Smooth muscle cell (in vitro differentiated cells): ENCODE data around the gene DPCD. TPM values are rescaled to one million over a fixed set of nuclear protein-coding genes. Genes with fewer than 3 reads are reported as not detected.

Source experiments
- DNase-seq: peaks from one replicate; lab custom pipeline; 2025; ENCODE audit not compliant: unreplicated experiment; lab: John Stamatoyannopoulos, UW
- H2AFZ ChIP-seq: fragments of 200-600 bp; sonication (generic); 2 replicates; pipeline ENCODE4 v1.6.0; 2016; ENCODE audit warnings: antibody characterized with exemption, low read depth, mild to moderate bottlenecking
- H3F3A ChIP-seq: fragments of 200-600 bp; sonication (generic); 2 replicates; pipeline ENCODE4 v1.6.0; 2017; ENCODE audit warnings: antibody characterized with exemption, low read depth
- H3K27ac ChIP-seq: fragments of 200-600 bp; sonication (generic); 2 replicates; pipeline ENCODE4 v1.5.1; 2016; ENCODE audit warnings: low read depth, mild to moderate bottlenecking
- H3K27me3 ChIP-seq: fragments of 200-600 bp; sonication (generic); 2 replicates; pipeline ENCODE4 v1.6.1; 2016; ENCODE audit warnings: low read depth, mild to moderate bottlenecking
- H3K36me3 ChIP-seq: fragments of 200-600 bp; sonication (generic); 2 replicates; pipeline ENCODE4 v1.5.1; 2016; ENCODE audit warnings: low read depth
- H3K4me1 ChIP-seq: fragments of 200-600 bp; sonication (generic); 2 replicates; pipeline ENCODE4 v1.5.1; 2016; ENCODE audit warnings: low read depth
- H3K4me2 ChIP-seq: fragments of 200-600 bp; sonication (generic); 2 replicates; pipeline ENCODE4 v1.6.0; 2016; ENCODE audit warnings: mild to moderate bottlenecking
- H3K4me3 ChIP-seq: fragments of 200-600 bp; sonication (generic); 2 replicates; pipeline ENCODE4 v1.5.1; 2016; ENCODE audit warnings: mild to moderate bottlenecking
- H3K79me2 ChIP-seq: fragments of 200-600 bp; sonication (generic); 2 replicates; pipeline ENCODE4 v1.6.0; 2016; ENCODE audit warnings: low read depth, mild to moderate bottlenecking
- H3K9ac ChIP-seq: fragments of 200-600 bp; sonication (generic); 2 replicates; pipeline ENCODE4 v1.6.0; 2016; ENCODE audit warnings: low read depth
- H3K9me3 ChIP-seq: fragments of 200-600 bp; sonication (generic); replicated peaks from 2 replicates; pipeline ENCODE4 v1.5.1; 2016; ENCODE audit warnings: low read depth
- H4K20me1 ChIP-seq: fragments of 200-600 bp; sonication (generic); 2 replicates; pipeline ENCODE4 v1.6.0; 2016; ENCODE audit warnings: low read depth
- WGBS: methylation state at CpG from one replicate; pipeline ENCODE4 v1.1.7; 2016; ENCODE audit warnings: low lambda C conversion rate; 5-methylcytosine and 5-hydroxymethylcytosine counted together
- polyA plus RNA-seq: library from polyadenylated mRNA; unstranded; fragments of >200 nt; fragmentation: Nextera tagmentation; extraction: Ambion mirVana; gene quantifications from 2 replicates; pipeline ENCODE4 v1.2.1, GENCODE V29; 2016
- total RNA-seq: library from RNA; depleted of rRNA; stranded (reverse); fragments of >200 nt; gene quantifications from 2 replicates; pipeline ENCODE4 v1.2.3, GENCODE V29; 2014
- TF ChIP-seq, protein P1 (sequence below): fragments of 200-600 bp; sonication (generic); IDR thresholded peaks from 2 replicates; pipeline ENCODE4 v1.5.1; 2017; ENCODE audit warnings: borderline replicate concordance, mild to moderate bottlenecking, antibody characterized with exemption; ENCODE audit not compliant: insufficient read depth, poor library complexity, severe bottlenecking

DPCD gene
- total and polyA plus RNA-seq, 2 experiments from 2014 or later: 116 to 150 TPM

DNA sequence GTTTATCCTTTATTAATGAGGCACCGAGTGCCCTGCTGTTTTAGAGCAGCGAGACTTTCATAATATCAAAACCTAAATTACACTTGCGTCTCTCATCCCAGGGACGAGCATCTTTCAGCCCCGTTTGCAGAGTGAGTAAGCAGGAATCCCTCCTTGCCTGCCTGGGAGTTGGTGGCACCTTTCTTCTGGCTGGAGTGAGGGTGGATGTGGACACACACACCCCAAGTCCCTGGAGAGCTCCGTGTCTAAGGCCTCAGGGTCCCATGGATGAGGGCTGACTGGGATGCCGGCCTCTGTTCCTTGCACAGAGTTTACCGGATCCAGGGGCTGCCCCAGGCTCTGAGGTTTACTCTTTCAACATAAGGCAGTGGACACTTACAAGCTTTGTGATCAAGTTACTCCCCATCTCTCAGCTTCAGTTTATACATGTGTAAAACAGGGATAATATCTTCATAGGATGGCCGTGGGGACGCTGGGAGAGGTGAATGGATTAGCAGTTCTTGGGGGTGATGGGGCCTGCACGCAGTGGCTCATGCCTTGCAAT is 24.6 kb upstream of the DPCD start:
- WGBS: 86% methylated on average over 11 of the region's 11 CpGs
- no peak for DNase-seq

DNA sequence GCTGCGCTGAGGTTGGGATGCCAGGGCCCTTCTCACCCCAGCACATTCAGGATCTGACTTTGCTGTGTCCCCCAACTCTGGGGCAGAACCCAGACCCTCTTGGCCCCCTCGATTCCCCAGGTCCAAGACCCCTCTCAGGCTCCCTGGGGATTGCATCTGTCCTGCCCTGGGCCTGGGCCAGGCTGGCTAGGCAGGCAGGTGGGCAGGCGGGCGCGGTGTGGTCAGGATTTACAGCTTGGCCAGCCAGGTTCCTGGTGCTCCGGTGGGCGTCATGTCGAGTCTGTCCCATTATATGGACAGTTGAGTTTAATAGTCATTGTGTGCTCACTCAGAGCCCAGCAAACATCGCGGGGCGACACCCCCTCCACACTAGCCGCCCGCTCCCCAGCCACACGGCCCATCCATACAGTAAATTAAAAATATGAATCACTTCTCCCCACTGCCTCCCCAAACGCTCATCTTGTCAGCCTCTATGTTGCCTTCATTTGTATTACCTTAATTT is 23.6 kb upstream of the DPCD start:
- 92% methylated on average over 14 of the region's 15 CpGs for WGBS
- H3K79me2 ChIP-seq: no peaks in the 10 kb centered on the region
- H3K4me1 ChIP-seq: peaks cover 2% of the 10 kb centered on the region
- no peak overlapping the region for H2AFZ ChIP-seq
- H3K9me3 ChIP-seq: no peaks in the 10 kb centered on the region
- no peak overlapping the region for H3K27ac ChIP-seq
- no peak overlapping the region for H3K4me3 ChIP-seq
- TF ChIP-seq, protein P1, sequence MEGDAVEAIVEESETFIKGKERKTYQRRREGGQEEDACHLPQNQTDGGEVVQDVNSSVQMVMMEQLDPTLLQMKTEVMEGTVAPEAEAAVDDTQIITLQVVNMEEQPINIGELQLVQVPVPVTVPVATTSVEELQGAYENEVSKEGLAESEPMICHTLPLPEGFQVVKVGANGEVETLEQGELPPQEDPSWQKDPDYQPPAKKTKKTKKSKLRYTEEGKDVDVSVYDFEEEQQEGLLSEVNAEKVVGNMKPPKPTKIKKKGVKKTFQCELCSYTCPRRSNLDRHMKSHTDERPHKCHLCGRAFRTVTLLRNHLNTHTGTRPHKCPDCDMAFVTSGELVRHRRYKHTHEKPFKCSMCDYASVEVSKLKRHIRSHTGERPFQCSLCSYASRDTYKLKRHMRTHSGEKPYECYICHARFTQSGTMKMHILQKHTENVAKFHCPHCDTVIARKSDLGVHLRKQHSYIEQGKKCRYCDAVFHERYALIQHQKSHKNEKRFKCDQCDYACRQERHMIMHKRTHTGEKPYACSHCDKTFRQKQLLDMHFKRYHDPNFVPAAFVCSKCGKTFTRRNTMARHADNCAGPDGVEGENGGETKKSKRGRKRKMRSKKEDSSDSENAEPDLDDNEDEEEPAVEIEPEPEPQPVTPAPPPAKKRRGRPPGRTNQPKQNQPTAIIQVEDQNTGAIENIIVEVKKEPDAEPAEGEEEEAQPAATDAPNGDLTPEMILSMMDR: no peak
- no peak for DNase-seq
- H4K20me1 ChIP-seq: no peaks in the 10 kb centered on the region
- no peak overlapping the region for H3K9ac ChIP-seq
- H3K4me2 ChIP-seq: no peak overlapping the region
- no peaks in the 10 kb centered on the region for H3K36me3 ChIP-seq
- no peaks in the 10 kb centered on the region for H3F3A ChIP-seq
- H3K27me3 ChIP-seq: peaks cover 47% of the 10 kb centered on the region

More for the DNA sequence above, 24.6 kb upstream of the DPCD start:
- H3K9me3 ChIP-seq: no peaks in the 10 kb centered on the region
- no peaks in the 10 kb centered on the region for H4K20me1 ChIP-seq
- H2AFZ ChIP-seq: no peak overlapping the region
- H3K79me2 ChIP-seq: no peaks in the 10 kb centered on the region
- no peaks in the 10 kb centered on the region for H3K4me1 ChIP-seq
- peaks cover 40% of the 10 kb centered on the region for H3K27me3 ChIP-seq
- H3K9ac ChIP-seq: no peak overlapping the region
- H3K36me3 ChIP-seq: no peaks in the 10 kb centered on the region
- H3K27ac ChIP-seq: no peak overlapping the region
- H3F3A ChIP-seq: no peaks in the 10 kb centered on the region
- no peak overlapping the region for H3K4me3 ChIP-seq
- TF ChIP-seq, protein P1: no peak
- no peak overlapping the region for H3K4me2 ChIP-seq

DNA sequence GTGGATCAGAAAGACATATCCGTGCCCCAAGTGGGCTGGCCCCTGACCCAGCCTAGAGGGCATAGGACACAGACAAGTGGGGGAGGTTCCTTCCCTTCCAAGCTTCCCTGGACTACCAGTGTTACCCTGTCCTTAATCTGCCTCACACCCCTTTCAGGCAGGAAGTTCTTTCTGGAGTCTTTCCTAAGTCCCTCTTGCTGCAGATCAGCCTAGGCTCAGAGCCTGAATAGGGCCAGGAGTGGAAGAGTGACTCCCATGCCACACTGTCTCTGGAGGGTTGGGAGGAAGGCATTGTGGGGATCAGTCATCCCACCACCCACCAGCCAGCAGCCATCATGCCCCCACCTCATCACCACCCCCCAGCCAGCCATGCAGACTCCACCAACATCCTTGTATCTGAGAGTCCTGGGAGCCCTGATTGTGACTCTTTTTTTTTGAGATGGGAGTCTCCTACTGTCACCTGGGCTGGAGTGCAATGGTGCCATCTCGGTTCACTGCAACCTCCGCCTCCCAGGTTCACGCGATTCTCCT is 22.7 kb upstream of the DPCD start:
- no peak overlapping the region for H2AFZ ChIP-seq
- H3K9me3 ChIP-seq: no peaks in the 10 kb centered on the region
- no peak overlapping the region for H3K27ac ChIP-seq
- H4K20me1 ChIP-seq: no peaks in the 10 kb centered on the region
- H3K79me2 ChIP-seq: no peaks in the 10 kb centered on the region
- H3K36me3 ChIP-seq: no peaks in the 10 kb centered on the region
- peaks cover 9% of the 10 kb centered on the region for H3K4me1 ChIP-seq
- no peaks in the 10 kb centered on the region for H3F3A ChIP-seq
- H3K4me2 ChIP-seq: no peak overlapping the region
- no peak overlapping the region for H3K9ac ChIP-seq
- WGBS: 92% methylated on average over 5 of the region's 5 CpGs
- H3K27me3 ChIP-seq: peaks cover 52% of the 10 kb centered on the region
- TF ChIP-seq, protein P1: no peak
- no peak overlapping the region for H3K4me3 ChIP-seq
- DNase-seq: no peak

DNA sequence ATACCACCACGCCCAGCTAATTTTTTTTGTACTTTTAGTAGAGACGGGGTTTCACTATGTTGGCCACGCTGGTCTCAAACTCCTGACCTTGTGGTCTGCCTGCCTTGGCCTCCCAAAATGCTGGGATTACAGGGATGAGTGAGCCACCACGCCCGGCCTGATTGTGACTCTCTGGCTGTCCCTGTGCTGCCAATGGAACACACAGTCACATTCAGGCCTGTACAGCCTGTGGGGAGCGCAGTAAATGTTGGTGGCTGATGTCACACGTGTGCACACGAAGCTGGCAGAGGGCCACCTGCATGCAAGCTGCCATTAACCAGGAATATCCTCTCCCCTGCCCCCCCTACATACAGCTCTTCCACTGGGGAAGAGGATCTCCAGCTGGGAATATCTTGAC is 22.2 kb upstream of the DPCD start:
- Histone ChIP-seq H3K36me3 (no peaks in the 10 kb centered on the region), H3K79me2 (no peaks in the 10 kb centered on the region), H3K27me3 (peaks cover 52% of the 10 kb centered on the region), H3F3A (no peaks in the 10 kb centered on the region), H3K4me2 (peak overlapping the region; percentile 74), H3K4me1 (peaks cover 13% of the 10 kb centered on the region), H2AFZ (no peak overlapping the region), H3K27ac (no peak overlapping the region), H3K4me3 (no peak overlapping the region), H3K9ac (no peak overlapping the region), H3K9me3 (no peaks in the 10 kb centered on the region), H4K20me1 (no peaks in the 10 kb centered on the region)
- TF ChIP-seq, protein P1: no peak
- 87% methylated on average over 8 of the region's 8 CpGs for WGBS
- no peak for DNase-seq
